ENCODE data around the gene SV2C. TPM values are rescaled to one million over a fixed set of nuclear protein-coding genes. Genes with fewer than 3 reads are reported as not detected.

Gene SV2C
- total RNA-seq, 2 donors from 2014 or later: not detected

DNA sequence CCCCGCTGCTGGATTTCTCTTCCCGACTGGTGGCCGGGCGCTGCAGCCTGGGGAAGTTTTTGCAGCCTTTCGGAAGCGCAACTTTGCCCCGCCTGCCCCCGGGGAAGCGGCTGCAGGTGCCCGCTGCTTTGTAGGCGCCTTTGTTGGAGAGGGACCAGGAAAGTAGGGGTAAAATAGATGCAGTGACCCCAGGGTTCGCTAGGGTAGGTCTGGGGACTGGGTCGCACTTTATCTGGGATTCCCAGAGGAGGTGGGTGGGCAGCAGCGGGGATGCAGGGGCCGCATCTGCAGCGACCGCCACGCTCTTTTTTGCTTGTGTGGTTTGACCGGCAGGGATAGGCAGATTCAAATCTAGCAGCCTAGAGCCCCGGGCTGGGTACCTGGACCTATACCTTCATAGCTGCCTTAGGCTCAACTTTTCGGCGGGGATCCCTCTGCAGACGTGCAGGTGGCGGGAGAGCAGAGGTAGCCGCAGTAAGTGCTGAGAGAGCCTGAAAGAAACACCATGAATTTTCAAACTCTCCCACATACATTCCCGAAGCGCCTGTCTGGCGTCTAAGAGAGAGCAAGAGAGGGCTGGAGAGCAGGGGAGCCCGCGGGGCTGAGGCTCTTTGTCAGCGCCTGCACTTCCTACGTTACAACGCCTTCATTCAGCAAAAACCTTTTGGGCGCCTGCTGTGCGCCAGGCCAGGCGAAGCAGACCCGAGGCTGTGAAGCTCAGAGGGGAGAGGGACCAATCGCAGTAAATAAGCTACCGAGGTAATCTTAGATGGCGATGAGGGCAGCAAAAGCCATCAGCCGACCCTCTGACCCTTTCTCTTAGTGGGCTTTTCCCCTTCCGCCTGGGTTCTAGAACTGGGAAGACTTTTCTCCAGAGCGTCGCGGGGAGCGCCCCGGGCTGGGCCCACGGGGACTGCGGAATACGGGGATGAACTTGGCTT lies 642 bp downstream of the SV2C start:
- H3K4me1 ChIP-seq (ENCODE audit: control insufficient read depth, insufficient read depth, low read length): peaks cover 3% of the 10 kb centered on the region
- H3K27me3 ChIP-seq (ENCODE audit: control insufficient read depth, insufficient read depth, low read length, poor library complexity, severe bottlenecking): peaks cover 90% of the 10 kb centered on the region
- H3K27ac ChIP-seq (ENCODE audit: low read depth, low read length): peak overlapping the region; percentile 72
- peak overlapping the region; percentile 75 for H3K4me3 ChIP-seq (ENCODE audit: low read length)
- TF ChIP-seq, protein P1, sequence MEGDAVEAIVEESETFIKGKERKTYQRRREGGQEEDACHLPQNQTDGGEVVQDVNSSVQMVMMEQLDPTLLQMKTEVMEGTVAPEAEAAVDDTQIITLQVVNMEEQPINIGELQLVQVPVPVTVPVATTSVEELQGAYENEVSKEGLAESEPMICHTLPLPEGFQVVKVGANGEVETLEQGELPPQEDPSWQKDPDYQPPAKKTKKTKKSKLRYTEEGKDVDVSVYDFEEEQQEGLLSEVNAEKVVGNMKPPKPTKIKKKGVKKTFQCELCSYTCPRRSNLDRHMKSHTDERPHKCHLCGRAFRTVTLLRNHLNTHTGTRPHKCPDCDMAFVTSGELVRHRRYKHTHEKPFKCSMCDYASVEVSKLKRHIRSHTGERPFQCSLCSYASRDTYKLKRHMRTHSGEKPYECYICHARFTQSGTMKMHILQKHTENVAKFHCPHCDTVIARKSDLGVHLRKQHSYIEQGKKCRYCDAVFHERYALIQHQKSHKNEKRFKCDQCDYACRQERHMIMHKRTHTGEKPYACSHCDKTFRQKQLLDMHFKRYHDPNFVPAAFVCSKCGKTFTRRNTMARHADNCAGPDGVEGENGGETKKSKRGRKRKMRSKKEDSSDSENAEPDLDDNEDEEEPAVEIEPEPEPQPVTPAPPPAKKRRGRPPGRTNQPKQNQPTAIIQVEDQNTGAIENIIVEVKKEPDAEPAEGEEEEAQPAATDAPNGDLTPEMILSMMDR (conservative IDR thresholded peaks at IDR 0.05): no peak
- 1% methylated on average over 11 to 50 of the region's 50 CpGs for WGBS, 2 experiments (ENCODE audit: insufficient coverage in 1 of 2, insufficient read length in 1 of 2)
- H3K9me3 ChIP-seq (ENCODE audit: control insufficient read depth, low read length): no peaks in the 10 kb centered on the region
- peak; percentile 84 for DNase-seq
- H3K27ac Mint-ChIP-seq: no peak overlapping the region
- no peaks in the 10 kb centered on the region for H3K36me3 Mint-ChIP-seq (ENCODE audit: low read depth)
- no peaks in the 10 kb centered on the region for H3K36me3 ChIP-seq (ENCODE audit: control insufficient read depth, insufficient read depth, low read length)
- H3K4me3 Mint-ChIP-seq: peak overlapping the region; percentile 58
- peaks cover 92% of the 10 kb centered on the region for H3K27me3 Mint-ChIP-seq (ENCODE audit: insufficient read depth)
- H3K9ac ChIP-seq (ENCODE audit: extremely low read depth, low read length, poor library complexity, severe bottlenecking): no peak overlapping the region
- H3K4me1 Mint-ChIP-seq: peaks cover 18% of the 10 kb centered on the region
- no peaks in the 10 kb centered on the region for H3K9me3 Mint-ChIP-seq

DNA sequence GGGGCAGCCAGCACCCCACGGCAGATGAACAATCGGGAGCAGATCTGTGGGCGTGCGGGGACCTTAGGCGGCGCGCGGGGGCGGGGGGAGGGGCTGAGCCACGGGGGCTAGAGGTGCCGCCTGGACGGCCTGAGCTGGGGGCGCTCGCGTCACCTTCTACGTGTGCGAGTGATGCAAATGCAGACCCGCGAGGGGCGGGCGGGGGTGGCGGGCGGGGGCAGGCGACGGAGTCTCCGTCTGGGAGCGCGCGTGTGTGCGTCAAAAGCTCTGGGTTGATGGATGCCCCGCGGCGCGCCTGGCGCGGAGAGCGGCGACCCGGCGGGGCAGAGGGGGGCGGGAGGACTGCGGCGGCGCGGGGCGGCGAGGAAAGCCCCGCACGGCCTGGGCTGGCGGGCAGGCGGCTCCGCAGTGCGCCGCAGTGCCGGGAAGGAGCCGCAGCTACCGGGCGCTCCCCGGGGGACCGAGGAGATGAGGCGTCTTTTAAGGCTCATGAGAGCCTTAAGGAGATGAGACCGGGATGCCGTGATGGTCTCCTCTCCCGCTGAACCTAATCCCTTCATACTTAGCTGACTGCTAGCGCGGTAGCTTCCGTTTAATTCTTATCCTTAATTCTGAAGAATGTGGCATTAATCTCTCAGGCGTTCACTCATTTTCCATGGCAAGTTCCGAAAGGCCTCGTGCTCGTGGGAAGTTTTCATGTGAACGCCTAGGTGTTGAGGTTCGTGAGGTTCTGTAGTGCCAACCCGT lies 1.5 kb downstream of the SV2C start:
- Mint-ChIP-seq H3K36me3 (ENCODE audit: low read depth) (no peaks in the 10 kb centered on the region), H3K4me1 (peaks cover 18% of the 10 kb centered on the region), H3K9me3 (no peaks in the 10 kb centered on the region), H3K27ac (no peak overlapping the region), H3K27me3 (ENCODE audit: insufficient read depth) (peaks cover 86% of the 10 kb centered on the region), H3K4me3 (peak overlapping the region; percentile 58)
- no peaks in the 10 kb centered on the region for H3K36me3 ChIP-seq (ENCODE audit: control insufficient read depth, insufficient read depth, low read length)
- H3K27me3 ChIP-seq (ENCODE audit: control insufficient read depth, insufficient read depth, low read length, poor library complexity, severe bottlenecking): peaks cover 81% of the 10 kb centered on the region
- WGBS, 2 experiments (ENCODE audit: insufficient coverage in 1 of 2, insufficient read length in 1 of 2): 2 to 3% methylated on average over 18 to 74 of the region's 74 CpGs
- no peaks in the 10 kb centered on the region for H3K9me3 ChIP-seq (ENCODE audit: control insufficient read depth, low read length)
- peak; percentile 80 for DNase-seq
- TF ChIP-seq, protein P1 (conservative IDR thresholded peaks at IDR 0.05): no peak
- H3K27ac ChIP-seq (ENCODE audit: low read depth, low read length): peak overlapping the region; percentile 72
- H3K9ac ChIP-seq (ENCODE audit: extremely low read depth, low read length, poor library complexity, severe bottlenecking): no peak overlapping the region
- H3K4me1 ChIP-seq (ENCODE audit: control insufficient read depth, insufficient read depth, low read length): peaks cover 3% of the 10 kb centered on the region
- peak overlapping the region; percentile 75 for H3K4me3 ChIP-seq (ENCODE audit: low read length)

GRCh38 chr5:76085243-76085579 lies 2.0 kb downstream of the SV2C start:
- H3K27ac ChIP-seq (ENCODE audit: low read depth, low read length): no peak overlapping the region
- WGBS, 2 experiments (ENCODE audit: insufficient coverage in 1 of 2, insufficient read length in 1 of 2): 49 to 58% methylated on average over 5 to 7 of the region's 7 CpGs
- H3K9ac ChIP-seq (ENCODE audit: extremely low read depth, low read length, poor library complexity, severe bottlenecking): no peak overlapping the region
- no peak overlapping the region for H3K27ac Mint-ChIP-seq
- no peaks in the 10 kb centered on the region for H3K9me3 Mint-ChIP-seq
- no peaks in the 10 kb centered on the region for H3K36me3 ChIP-seq (ENCODE audit: control insufficient read depth, insufficient read depth, low read length)
- no peaks in the 10 kb centered on the region for H3K9me3 ChIP-seq (ENCODE audit: control insufficient read depth, low read length)
- peaks cover 84% of the 10 kb centered on the region for H3K27me3 Mint-ChIP-seq (ENCODE audit: insufficient read depth)
- H3K4me3 Mint-ChIP-seq: peak overlapping the region; percentile 58
- TF ChIP-seq, protein P1 (conservative IDR thresholded peaks at IDR 0.05): no peak
- peaks cover 3% of the 10 kb centered on the region for H3K4me1 ChIP-seq (ENCODE audit: control insufficient read depth, insufficient read depth, low read length)
- H3K36me3 Mint-ChIP-seq (ENCODE audit: low read depth): no peaks in the 10 kb centered on the region
- peak overlapping the region; percentile 68 for H3K4me3 ChIP-seq (ENCODE audit: low read length)
- H3K4me1 Mint-ChIP-seq: peaks cover 18% of the 10 kb centered on the region
- peaks cover 76% of the 10 kb centered on the region for H3K27me3 ChIP-seq (ENCODE audit: control insufficient read depth, insufficient read depth, low read length, poor library complexity, severe bottlenecking)
- no peak for DNase-seq

Data from endodermal cell (in vitro differentiated cells).